ENCODE measurements around the gene FSTL4. TPM values are rescaled to one million over a fixed set of nuclear protein-coding genes. Genes with fewer than 3 reads are reported as not detected.

The FSTL4 gene
- total RNA-seq, 1 experiment from 2014 or later, result not detected

- Histone ChIP-seq H4K20me1 (ENCODE audit: insufficient read depth, low read depth, low read length) (no peaks in the 10 kb centered on the region), H3K4me3 (ENCODE audit: low read length) (no peak overlapping the region), H2AFZ (ENCODE audit: low read length) (no peak overlapping the region), H3K9me3 (ENCODE audit: low read length) (no peaks in the 10 kb centered on the region), H3K9me2 (replicated peaks; ENCODE audit: insufficient read depth, low read length) (no peaks in the 10 kb centered on the region), H3K9ac (ENCODE audit: low read length) (no peak overlapping the region), H3K27me3 (ENCODE audit: low read length) (no peaks in the 10 kb centered on the region), H3K4me2 (ENCODE audit: low read depth, low read length, poor library complexity, severe bottlenecking) (no peak overlapping the region), H3K36me3 (ENCODE audit: insufficient read depth, low read length) (no peaks in the 10 kb centered on the region), H3K27ac (ENCODE audit: low read length) (no peak overlapping the region), H3K4me1 (ENCODE audit: low read length) (no peaks in the 10 kb centered on the region), H3K79me2 (ENCODE audit: low read length) (no peaks in the 10 kb centered on the region)
- no peak for DNase-seq
These were observed 360.2 kb downstream of the FSTL4 start for GRCh38 chr5:133252133-133252480.

- H3K36me3 ChIP-seq (ENCODE audit: insufficient read depth, low read length), result no peaks in the 10 kb centered on the region
- no peak overlapping the region for H2AFZ ChIP-seq (ENCODE audit: low read length)
These were observed 360.8 kb downstream of the FSTL4 start for GRCh38 chr5:133251296-133252132.

DNA sequence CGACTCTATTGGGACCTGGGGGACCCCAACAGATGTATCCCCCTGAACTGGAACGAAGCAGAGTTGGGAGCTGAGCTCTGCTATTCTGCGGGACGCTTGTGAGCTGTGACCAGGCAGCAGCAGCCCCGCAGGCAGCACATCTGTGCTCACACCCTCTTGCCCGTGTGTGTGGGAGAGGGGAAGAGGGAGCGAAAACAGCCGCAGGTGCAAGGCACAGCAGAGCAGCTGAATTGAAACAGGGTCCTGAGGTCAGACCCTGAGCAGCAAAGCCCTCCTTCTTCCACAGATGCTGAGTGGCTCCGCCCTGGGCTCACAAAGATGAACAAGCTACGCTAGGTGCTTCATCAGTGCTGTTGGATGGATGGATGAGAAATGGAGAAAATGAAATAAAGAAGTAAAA is 361.8 kb downstream of the FSTL4 start:
- Histone ChIP-seq H3K4me2 (ENCODE audit: low read depth, low read length, poor library complexity, severe bottlenecking) (no peak overlapping the region), H3K27ac (ENCODE audit: low read length) (no peak overlapping the region), H3K36me3 (ENCODE audit: insufficient read depth, low read length) (no peaks in the 10 kb centered on the region), H3K4me1 (ENCODE audit: low read length) (no peaks in the 10 kb centered on the region), H3K27me3 (ENCODE audit: low read length) (no peaks in the 10 kb centered on the region), H3K9me2 (replicated peaks; ENCODE audit: insufficient read depth, low read length) (no peaks in the 10 kb centered on the region), H3K9ac (ENCODE audit: low read length) (no peak overlapping the region), H3K9me3 (ENCODE audit: low read length) (no peaks in the 10 kb centered on the region), H4K20me1 (ENCODE audit: insufficient read depth, low read depth, low read length) (no peaks in the 10 kb centered on the region), H3K4me3 (ENCODE audit: low read length) (no peak overlapping the region), H2AFZ (ENCODE audit: low read length) (no peak overlapping the region), H3K79me2 (ENCODE audit: low read length) (no peaks in the 10 kb centered on the region)
- no peak for DNase-seq

More at GRCh38 chr5:133251296-133252132, 360.8 kb downstream of the FSTL4 start:
- Histone ChIP-seq H3K4me1 (ENCODE audit: low read length) (no peaks in the 10 kb centered on the region), H3K9me3 (ENCODE audit: low read length) (no peaks in the 10 kb centered on the region), H3K27ac (ENCODE audit: low read length) (no peak overlapping the region), H3K27me3 (ENCODE audit: low read length) (no peaks in the 10 kb centered on the region), H3K4me2 (ENCODE audit: low read depth, low read length, poor library complexity, severe bottlenecking) (no peak overlapping the region), H4K20me1 (ENCODE audit: insufficient read depth, low read depth, low read length) (no peaks in the 10 kb centered on the region), H3K79me2 (ENCODE audit: low read length) (no peaks in the 10 kb centered on the region), H3K9ac (ENCODE audit: low read length) (no peak overlapping the region), H3K9me2 (replicated peaks; ENCODE audit: insufficient read depth, low read length) (no peaks in the 10 kb centered on the region), H3K4me3 (ENCODE audit: low read length) (no peak overlapping the region)
- no peak for DNase-seq

GRCh38 chr5:133249593-133249992 is 362.7 kb downstream of the FSTL4 start:
- H3K79me2 ChIP-seq (ENCODE audit: low read length), result no peaks in the 10 kb centered on the region
- H3K27ac ChIP-seq (ENCODE audit: low read length), result no peak overlapping the region
- DNase-seq, result no peak
- H3K36me3 ChIP-seq (ENCODE audit: insufficient read depth, low read length), result no peaks in the 10 kb centered on the region
- no peak overlapping the region for H2AFZ ChIP-seq (ENCODE audit: low read length)
- H3K9me3 ChIP-seq (ENCODE audit: low read length), result no peaks in the 10 kb centered on the region
- no peaks in the 10 kb centered on the region for H3K4me1 ChIP-seq (ENCODE audit: low read length)
- no peak overlapping the region for H3K4me2 ChIP-seq (ENCODE audit: low read depth, low read length, poor library complexity, severe bottlenecking)
- no peak overlapping the region for H3K9ac ChIP-seq (ENCODE audit: low read length)
- H3K27me3 ChIP-seq (ENCODE audit: low read length), result no peaks in the 10 kb centered on the region
- H3K9me2 ChIP-seq (replicated peaks; ENCODE audit: insufficient read depth, low read length), result no peaks in the 10 kb centered on the region
- H3K4me3 ChIP-seq (ENCODE audit: low read length), result no peak overlapping the region
- no peaks in the 10 kb centered on the region for H4K20me1 ChIP-seq (ENCODE audit: insufficient read depth, low read depth, low read length)

GRCh38 chr5:133247881-133248624 is 364.3 kb downstream of the FSTL4 start:
- Histone ChIP-seq H3K27me3 (ENCODE audit: low read length) (no peaks in the 10 kb centered on the region), H3K36me3 (ENCODE audit: insufficient read depth, low read length) (no peaks in the 10 kb centered on the region), H3K4me3 (ENCODE audit: low read length) (no peak overlapping the region), H3K4me1 (ENCODE audit: low read length) (no peaks in the 10 kb centered on the region), H3K9ac (ENCODE audit: low read length) (no peak overlapping the region), H3K9me3 (ENCODE audit: low read length) (no peaks in the 10 kb centered on the region), H3K4me2 (ENCODE audit: low read depth, low read length, poor library complexity, severe bottlenecking) (no peak overlapping the region), H3K27ac (ENCODE audit: low read length) (no peak overlapping the region), H3K79me2 (ENCODE audit: low read length) (no peaks in the 10 kb centered on the region), H3K9me2 (replicated peaks; ENCODE audit: insufficient read depth, low read length) (no peaks in the 10 kb centered on the region), H4K20me1 (ENCODE audit: insufficient read depth, low read depth, low read length) (no peaks in the 10 kb centered on the region), H2AFZ (ENCODE audit: low read length) (no peak overlapping the region)
- no peak for DNase-seq

DNA sequence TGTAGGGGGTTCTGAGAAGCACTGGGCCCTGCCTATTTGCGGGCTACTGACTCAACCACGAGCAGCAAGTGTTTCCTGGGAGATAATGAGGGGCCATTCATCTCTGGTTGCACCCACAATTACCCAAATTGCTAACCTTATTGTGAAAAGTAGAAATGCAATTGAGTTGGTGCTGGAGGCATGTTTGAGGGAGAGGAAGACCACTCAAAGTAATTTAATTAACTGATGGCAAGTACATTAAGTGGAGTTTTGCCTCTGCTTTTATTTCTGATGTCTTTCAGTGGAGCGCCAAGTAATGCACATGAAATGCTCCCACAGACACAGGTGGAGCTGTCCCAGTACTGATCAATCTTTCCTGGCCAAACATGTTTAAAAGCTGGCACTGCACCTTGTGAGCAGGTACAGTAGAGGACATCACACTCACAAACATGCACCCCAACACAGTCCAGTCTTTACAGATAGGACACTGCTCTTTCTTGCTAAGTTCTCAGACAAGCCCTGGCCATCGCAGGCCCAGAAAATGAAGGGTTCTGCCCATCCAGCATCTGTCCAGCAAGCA is 365.1 kb downstream of the FSTL4 start:
- no peak overlapping the region for H3K27ac ChIP-seq (ENCODE audit: low read length)
- H3K4me1 ChIP-seq (ENCODE audit: low read length), result no peaks in the 10 kb centered on the region
- no peak overlapping the region for H3K4me3 ChIP-seq (ENCODE audit: low read length)
- H3K9me3 ChIP-seq (ENCODE audit: low read length), result no peaks in the 10 kb centered on the region
- no peak overlapping the region for H3K9ac ChIP-seq (ENCODE audit: low read length)
- no peaks in the 10 kb centered on the region for H3K9me2 ChIP-seq (replicated peaks; ENCODE audit: insufficient read depth, low read length)
- no peak overlapping the region for H3K4me2 ChIP-seq (ENCODE audit: low read depth, low read length, poor library complexity, severe bottlenecking)
- no peaks in the 10 kb centered on the region for H4K20me1 ChIP-seq (ENCODE audit: insufficient read depth, low read depth, low read length)
- H3K27me3 ChIP-seq (ENCODE audit: low read length), result no peaks in the 10 kb centered on the region
- no peaks in the 10 kb centered on the region for H3K79me2 ChIP-seq (ENCODE audit: low read length)
- DNase-seq, result no peak
- H2AFZ ChIP-seq (ENCODE audit: low read length), result no peak overlapping the region
- no peaks in the 10 kb centered on the region for H3K36me3 ChIP-seq (ENCODE audit: insufficient read depth, low read length)

DNA sequence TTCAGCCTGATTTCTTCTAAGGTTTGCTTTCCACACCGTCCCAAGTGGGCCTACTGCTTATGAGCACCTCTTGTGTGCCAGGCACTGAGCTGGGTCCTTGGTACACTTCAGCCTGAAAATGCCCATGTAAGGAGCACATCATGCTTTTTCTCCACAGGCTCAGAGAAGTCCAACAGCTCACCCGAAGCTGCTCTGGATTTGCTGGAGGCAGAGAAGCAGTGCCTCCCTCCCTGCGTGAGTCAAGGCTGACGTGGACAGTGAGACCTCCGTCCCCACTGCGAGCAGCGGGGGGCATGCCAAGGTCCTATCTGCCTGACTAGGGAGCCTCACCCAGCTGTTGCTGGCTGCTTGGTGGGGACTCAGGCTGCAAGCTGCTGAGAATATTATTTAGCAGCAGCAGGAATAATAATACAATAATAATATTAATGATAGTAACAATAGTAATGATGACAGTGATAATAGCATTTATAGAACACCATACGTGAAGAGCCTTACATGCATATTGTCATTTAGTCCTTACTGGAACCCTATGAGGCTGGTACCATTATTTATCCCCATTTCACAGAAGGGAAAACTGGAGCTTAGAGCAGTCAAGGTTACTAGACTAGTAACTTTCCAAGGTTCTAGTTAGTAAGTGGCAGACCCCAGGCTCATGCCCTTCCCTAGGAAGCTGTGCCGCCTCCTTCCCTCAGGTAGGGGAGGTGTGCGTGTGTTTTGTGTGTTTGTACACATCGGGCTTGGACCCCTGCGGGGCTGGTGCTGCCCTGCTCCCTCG is 365.8 kb downstream of the FSTL4 start:
- Histone ChIP-seq H3K27ac (ENCODE audit: low read length) (no peak overlapping the region), H3K79me2 (ENCODE audit: low read length) (no peaks in the 10 kb centered on the region), H3K4me2 (ENCODE audit: low read depth, low read length, poor library complexity, severe bottlenecking) (no peak overlapping the region), H3K9me2 (replicated peaks; ENCODE audit: insufficient read depth, low read length) (no peaks in the 10 kb centered on the region), H3K4me1 (ENCODE audit: low read length) (no peaks in the 10 kb centered on the region), H3K4me3 (ENCODE audit: low read length) (no peak overlapping the region), H3K36me3 (ENCODE audit: insufficient read depth, low read length) (no peaks in the 10 kb centered on the region), H3K9me3 (ENCODE audit: low read length) (no peaks in the 10 kb centered on the region), H2AFZ (ENCODE audit: low read length) (no peak overlapping the region), H3K27me3 (ENCODE audit: low read length) (no peaks in the 10 kb centered on the region), H4K20me1 (ENCODE audit: insufficient read depth, low read depth, low read length) (no peaks in the 10 kb centered on the region), H3K9ac (ENCODE audit: low read length) (no peak overlapping the region)
- no peak for DNase-seq

- Histone ChIP-seq H3K4me2 (ENCODE audit: low read depth, low read length, poor library complexity, severe bottlenecking) (no peak overlapping the region), H3K9ac (ENCODE audit: low read length) (no peak overlapping the region), H3K4me3 (ENCODE audit: low read length) (no peak overlapping the region), H3K4me1 (ENCODE audit: low read length) (no peaks in the 10 kb centered on the region), H3K27ac (ENCODE audit: low read length) (no peak overlapping the region), H3K79me2 (ENCODE audit: low read length) (no peaks in the 10 kb centered on the region), H3K9me2 (replicated peaks; ENCODE audit: insufficient read depth, low read length) (no peaks in the 10 kb centered on the region), H3K27me3 (ENCODE audit: low read length) (no peaks in the 10 kb centered on the region), H2AFZ (ENCODE audit: low read length) (no peak overlapping the region), H3K9me3 (ENCODE audit: low read length) (no peaks in the 10 kb centered on the region), H3K36me3 (ENCODE audit: insufficient read depth, low read length) (no peaks in the 10 kb centered on the region), H4K20me1 (ENCODE audit: insufficient read depth, low read depth, low read length) (no peaks in the 10 kb centered on the region)
- DNase-seq, result no peak
These were observed 366.3 kb downstream of the FSTL4 start for GRCh38 chr5:133246053-133246370.

All from Karpas-422 (cell line).